Measurements from ENCODE around the gene ATP9B.

The ATP9B gene

DNA sequence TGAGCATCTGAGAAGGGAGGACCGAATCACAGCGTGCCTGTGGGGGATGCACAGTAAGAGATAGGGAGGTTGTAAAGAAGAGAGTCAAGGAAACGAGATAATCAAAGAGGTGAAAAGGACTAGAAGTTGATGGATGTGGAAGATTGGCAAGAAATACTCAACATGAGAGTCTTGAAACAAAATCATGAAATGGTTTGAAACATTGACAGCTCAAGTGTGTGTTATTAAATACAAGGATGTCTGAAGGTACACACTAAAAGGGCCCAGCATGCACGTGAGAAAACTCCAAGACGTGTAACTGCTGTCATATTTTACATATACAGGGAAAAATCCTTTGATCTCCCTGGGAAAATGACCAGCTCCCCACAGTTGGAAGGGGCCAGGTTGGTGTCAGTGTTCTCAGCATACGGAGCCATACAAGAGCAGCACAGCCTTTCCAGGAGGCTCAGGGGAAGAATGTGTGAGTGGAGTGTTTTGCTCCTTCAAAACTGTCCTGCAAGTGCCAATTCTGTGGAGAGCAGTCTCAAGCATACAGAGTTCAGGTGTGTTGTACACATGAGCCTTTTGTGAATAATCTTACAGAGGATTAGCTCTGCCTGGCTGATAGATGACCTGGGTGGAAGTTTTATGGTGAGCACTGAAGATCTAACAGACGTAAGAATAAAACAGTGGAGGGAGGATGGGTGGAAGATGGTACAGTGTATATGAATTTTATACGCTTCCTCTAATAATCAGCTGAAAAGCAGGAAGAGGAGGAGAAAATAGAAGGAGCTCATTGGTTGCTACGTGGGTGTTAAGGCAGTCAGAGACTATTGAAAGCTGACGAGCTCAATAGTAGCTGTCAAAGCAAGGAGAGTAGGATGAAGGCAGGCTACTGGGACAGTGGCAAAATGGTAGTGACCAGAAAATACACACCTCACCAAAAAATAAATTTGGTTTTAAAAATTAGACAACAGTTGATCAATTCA, 126.8 kb downstream of the ATP9B start:
- DNase-seq, result no peak

DNA sequence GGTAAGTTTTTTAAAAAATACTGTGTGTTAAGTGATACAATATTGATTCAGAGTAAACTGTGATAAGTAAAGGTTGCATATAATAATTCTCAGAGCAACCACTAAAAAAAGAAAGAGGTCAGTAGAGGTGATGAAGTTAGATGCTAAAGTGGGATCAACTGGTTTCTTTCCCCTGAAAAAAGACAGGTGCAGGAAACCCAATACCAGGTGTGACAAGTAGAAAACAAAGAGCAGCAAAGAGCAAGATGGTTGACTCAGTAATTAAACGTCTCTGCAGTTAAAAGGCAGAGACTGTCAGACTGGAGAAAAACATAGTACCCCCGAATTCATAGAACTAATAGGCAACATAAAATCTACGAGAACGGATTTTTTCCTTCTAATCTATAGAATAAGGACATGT, 128.3 kb downstream of the ATP9B start:
- DNase-seq, result no peak

- no peak for DNase-seq
Observed at GRCh38 chr18:79199691-79200374, 130.6 kb downstream of the ATP9B start.

- DNase-seq, result peak in 37 of 51 donors; percentile 14 to 89 (median 37)
Observed at GRCh38 chr18:79200546-79201268, 131.5 kb downstream of the ATP9B start.

- no peak for DNase-seq
Observed at GRCh38 chr18:79203017-79203605, 133.9 kb downstream of the ATP9B start.

- DNase-seq, result no peak
Observed at GRCh38 chr18:79204889-79205807, 136.0 kb downstream of the ATP9B start.

GRCh38 chr18:79206444-79206843, 137.2 kb downstream of the ATP9B start:
- no peak for DNase-seq

DNA sequence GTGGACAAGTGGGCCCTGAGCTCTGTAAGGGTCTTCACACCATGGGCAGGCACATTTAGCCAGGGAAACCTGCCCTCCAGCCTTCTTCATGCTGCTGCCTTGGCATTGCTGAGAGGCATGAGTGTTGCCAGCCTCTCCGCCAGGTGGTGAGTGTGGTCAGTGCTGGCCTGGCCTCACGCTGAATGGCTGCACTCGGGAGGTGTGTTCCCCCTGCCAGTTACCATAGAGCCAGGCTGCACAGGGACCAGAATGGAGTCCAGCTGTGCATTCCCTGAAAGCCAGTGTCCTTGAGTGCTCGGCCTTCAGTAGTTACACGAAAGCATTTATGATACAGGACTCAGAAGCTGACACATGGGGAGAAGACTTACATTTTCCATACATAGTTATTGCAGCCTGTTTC, 139.7 kb downstream of the ATP9B start:
- DNase-seq, result peak in 1 of 51 donors; percentile 6

- DNase-seq, result no peak
Observed at GRCh38 chr18:79210002-79210910, 141.1 kb downstream of the ATP9B start.

GRCh38 chr18:79211844-79212243, 142.7 kb downstream of the ATP9B start:
- no peak for DNase-seq

- no peak for DNase-seq
Observed at GRCh38 chr18:79214056-79214455, 144.9 kb downstream of the ATP9B start.

- no peak for DNase-seq
Observed at GRCh38 chr18:79216176-79216575, 147.0 kb downstream of the ATP9B start.

DNA sequence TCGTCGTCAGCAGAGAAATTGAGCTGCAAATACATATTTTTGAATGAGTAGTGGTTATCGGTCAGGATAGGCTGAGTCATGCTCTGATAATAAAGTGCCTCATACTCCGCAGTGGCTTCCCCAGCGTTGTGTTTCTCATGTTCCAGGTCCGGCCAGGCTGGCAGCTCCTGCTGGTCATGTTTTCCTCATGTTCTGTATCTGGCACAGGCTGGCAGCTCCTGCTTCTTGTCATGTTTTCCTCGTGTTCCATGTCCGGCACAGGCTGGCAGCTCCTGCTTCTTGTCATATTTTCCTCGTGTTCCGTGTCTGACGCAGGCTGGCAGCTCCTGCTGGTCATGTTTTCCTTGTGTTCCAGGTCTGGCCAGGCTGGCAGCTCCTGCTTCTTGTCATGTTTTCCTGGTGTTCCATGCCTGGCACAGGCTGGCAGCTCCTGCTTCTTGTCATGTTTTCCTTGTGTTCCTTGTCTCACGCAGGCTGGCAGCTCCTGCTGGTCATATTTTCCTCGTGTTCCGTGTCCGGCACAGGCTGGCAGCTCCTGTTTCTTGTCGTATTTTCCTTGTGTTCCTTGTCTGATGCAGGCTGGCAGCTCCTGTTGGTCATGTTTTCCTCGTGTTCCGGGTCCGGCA, 148.9 kb downstream of the ATP9B start:
- peak in 14 of 51 donors; percentile 22 to 75 (median 52) for DNase-seq

GRCh38 chr18:79218605-79219190, 149.5 kb downstream of the ATP9B start:
- no peak for DNase-seq

DNA sequence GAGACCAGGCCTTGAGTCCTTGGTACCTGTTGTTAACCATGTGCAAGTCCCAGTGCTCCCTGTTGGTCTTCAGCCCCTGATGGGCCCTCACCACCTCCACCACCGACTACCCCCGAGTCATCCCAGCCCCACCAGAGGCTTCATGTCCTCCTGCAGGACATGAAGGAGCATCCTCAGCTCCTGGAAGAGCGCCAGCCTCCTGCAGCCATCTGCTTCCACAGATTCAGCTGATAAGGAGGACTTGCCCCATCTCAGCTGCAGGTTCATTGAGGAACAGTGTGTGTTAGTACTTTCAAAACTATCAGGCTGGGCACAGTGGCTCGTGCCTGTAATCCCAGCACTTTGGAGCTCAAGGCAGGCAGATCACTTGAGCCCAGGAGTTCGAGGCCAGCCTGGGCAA, 151.9 kb downstream of the ATP9B start:
- no peak for DNase-seq

GRCh38 chr18:79222790-79223189, 153.6 kb downstream of the ATP9B start:
- DNase-seq, result no peak

- DNase-seq, result no peak
Observed at GRCh38 chr18:79223431-79223830, 154.2 kb downstream of the ATP9B start.

GRCh38 chr18:79224381-79224780, 155.2 kb downstream of the ATP9B start:
- DNase-seq, result no peak

Measured in hypothalamus (tissue), 51 donors.